MM.1S (cell line): Measurements from ENCODE around the gene SETMAR.

Source experiments
- CTCF ChIP-seq: fragments of 300-600 bp; sonication (generic); IDR thresholded peaks from 2 replicates; pipeline ENCODE4 v1.5.1; 2016; ENCODE audit warnings: antibody characterized with exemption, low read length, mixed read lengths
- EZH2 ChIP-seq: fragments of 300-600 bp; sonication (generic); optimal IDR thresholded peaks from 2 replicates; pipeline ENCODE3; 2017; ENCODE audit warnings: low read depth, mild to moderate bottlenecking, antibody characterized with exemption, low read length, mixed read lengths

- no peak for TF ChIP-seq EZH2
- TF ChIP-seq CTCF: peak; percentile 72
These were observed 47.6 kb downstream of the SETMAR start for GRCh38 chr3:4350789-4351163.
